VCaP (cell line): ENCODE results near the gene VPS8.

Source experiments
- H3K27ac ChIP-seq: fragments of 450-650 bp; 2 replicates; pipeline ENCODE4 v1.5.1; 2017
- CTCF ChIP-seq: fragments of 450-650 bp; conservative IDR thresholded peaks from 2 replicates; pipeline ENCODE4 v1.5.1; 2017; ENCODE audit warnings: mild to moderate bottlenecking, moderate library complexity

VPS8 gene

DNA sequence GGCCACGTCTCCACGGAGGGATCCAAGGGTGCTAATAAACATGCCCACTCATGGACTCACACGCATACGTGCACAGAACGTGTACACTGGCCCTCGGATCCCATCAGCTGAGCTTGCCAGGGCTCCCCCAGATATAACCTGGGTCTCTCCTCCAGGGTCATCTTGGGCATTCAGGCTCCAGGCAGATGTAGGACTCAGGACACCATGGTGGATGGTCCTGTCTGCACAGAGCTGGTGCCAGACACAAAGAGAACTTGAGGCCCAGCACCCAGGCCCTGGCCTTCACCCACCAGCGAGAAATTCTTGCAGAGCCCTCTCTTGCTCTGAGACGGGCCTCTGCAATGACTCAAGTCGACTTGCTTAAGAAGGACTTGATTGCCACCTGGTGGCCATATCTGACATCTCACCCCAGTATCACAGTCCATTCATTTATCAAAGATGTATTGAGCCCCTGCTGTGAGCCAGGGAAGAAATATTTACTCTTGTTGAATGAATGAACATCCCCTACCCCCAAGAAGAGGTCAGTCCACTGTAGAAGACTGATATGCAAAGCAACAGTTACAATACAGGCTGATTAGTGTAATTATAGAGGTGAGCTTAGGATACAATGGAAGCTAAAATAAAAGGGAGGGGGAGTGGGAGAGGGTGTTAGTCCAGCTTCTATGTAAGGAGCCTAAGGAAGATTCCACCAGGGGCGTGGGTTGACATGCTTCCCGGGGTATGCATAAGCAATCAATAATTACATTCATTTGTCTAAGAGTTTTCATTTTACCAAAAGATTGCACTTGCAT is 34.2 kb upstream of the VPS8 start:
- TF ChIP-seq CTCF, result peak; percentile 79
- H3K27ac ChIP-seq, result no peak overlapping the region

GRCh38 chr3:184778426-184779332 is 33.3 kb upstream of the VPS8 start:
- no peak for TF ChIP-seq CTCF
- H3K27ac ChIP-seq, result no peak overlapping the region

- H3K27ac ChIP-seq, result no peak overlapping the region
- TF ChIP-seq CTCF, result no peak
These were observed 30.9 kb upstream of the VPS8 start for GRCh38 chr3:184780981-184781515.

DNA sequence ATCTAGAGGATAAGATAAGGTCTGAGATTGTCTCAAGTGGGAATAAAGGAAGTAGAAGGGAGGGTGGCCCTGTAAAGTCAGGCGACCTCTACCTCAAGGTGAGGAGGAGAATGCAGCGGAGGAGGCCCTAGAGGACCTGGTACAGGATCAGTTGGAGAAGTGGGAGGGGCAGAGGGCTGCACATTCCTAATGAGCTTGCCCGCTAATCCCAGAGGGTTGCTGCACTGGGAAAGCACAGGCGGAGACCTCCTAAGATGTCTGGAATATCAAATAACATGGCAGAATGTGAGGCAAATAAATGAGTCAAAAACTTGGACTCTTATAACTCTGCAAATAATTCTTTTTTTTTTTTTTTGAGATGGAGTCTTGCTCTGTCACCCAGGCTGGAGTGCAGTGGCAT is 30.2 kb upstream of the VPS8 start:
- no peak for TF ChIP-seq CTCF

GRCh38 chr3:184783319-184783718 is 28.6 kb upstream of the VPS8 start:
- H3K27ac ChIP-seq, result no peak overlapping the region
- TF ChIP-seq CTCF, result no peak

More for the DNA sequence above, 30.2 kb upstream of the VPS8 start:
- H3K27ac ChIP-seq, result no peak overlapping the region

DNA sequence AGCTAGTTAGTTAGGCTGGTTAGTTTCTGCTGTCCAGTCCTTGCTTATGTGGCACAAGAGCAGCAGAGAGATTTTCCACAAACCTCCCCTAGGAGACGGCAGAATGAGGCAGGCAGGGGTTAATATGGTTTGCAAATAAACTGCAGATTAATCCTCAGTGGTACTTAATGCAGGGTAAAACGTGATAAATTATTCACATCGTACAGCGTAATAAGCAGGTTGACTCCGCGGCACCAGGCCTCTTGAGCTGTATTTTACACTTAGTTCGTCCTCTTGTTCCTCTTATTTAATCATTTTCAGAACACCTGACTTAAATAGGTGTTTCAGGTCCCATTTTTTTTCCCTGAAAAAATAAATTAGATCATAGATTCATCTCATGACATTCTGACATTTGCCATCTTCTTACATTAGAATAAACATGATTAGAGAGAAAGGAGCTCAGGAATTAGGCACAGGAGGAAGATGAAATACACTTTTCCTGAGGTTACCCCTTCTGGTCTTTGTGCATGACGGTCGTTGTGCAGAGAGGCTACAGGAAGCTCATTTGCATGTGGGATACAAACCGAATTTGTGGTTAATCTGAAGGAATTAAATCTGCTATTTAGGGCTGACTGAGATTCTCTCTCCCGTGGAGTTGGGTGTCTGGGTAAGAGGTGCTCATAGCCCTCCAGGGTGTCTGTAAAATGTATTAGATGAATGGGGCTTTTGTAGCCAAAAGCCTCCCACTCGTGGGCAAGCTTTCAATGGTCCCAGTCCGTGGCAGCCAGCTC is 27.1 kb upstream of the VPS8 start:
- no peak overlapping the region for H3K27ac ChIP-seq
- TF ChIP-seq CTCF, result no peak

DNA sequence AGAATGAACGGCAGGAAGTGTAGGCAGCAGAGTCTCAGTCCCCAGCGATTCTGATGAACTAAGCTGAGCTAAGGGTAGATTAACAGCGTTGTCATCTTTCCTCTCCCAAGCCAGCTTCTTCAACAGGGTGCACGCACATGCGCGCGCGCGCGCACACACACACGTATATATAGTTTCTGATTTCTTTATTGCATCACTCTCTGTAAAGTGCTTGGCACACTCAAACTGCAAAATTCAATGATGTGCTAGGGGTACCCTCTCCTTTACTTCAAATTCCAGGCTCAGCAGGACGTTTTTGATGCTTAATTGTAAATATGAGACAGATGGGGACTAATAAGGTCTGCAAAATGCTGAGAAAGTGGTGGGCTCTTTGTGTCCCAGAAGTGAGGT is 26.1 kb upstream of the VPS8 start:
- no peak for TF ChIP-seq CTCF
- H3K27ac ChIP-seq, result no peak overlapping the region
